ENCODE measurements around the gene LMF1. TPM values are rescaled to one million over a fixed set of nuclear protein-coding genes. Genes with fewer than 3 reads are reported as not detected.

The LMF1 gene
- total and polyA plus RNA-seq, 2 of the 8 experiments (the other 6 are each of a cell fraction or from before 2014, with no cell fraction given): 3.5 to 9.1 TPM

DNA sequence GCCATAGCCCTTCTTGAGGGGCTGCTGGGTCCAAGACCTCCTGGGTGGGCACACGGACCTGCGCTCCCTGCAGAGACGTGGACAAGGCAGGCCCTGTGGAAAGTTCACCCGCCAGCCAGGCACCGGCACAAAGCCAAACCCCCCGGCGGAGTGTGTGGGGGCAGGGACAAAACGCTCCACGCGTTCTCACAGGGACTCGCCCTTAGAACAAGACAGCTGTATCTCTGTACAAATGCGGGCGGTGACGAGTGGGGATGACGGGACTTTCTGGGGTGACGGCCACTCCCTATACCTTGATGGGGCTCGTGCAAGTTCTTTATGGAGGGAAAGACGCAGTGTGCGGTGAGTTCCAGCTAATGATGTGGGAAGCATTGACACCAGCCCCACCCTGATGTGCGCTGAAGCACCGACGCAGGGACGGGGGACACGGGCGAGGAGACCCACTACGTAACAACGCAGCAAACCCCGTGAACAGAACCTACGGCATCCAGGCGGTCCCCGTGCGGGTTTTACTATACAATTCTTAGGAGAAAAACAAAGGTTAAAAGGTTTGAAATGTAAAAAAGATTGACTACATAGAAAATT, 49.4 kb downstream of the LMF1 start (continued):
- no peak for TF ChIP-seq EGR1 (IDR thresholded peaks at IDR 0.05; ENCODE audit: borderline replicate concordance, low read depth, low read length)

Measured in H1 (cell line).